Stimulated activated CD8-positive, alpha-beta memory T cell treated with anti-CD3 and anti-CD28 coated beads, Interleukin-4, amount 100 ng/mL, for 24 hours (primary cell): ENCODE measurements around the gene NKTR.

Experiments used
- DNase-seq: peaks from one replicate; pipeline ENCODE4 v3.0.0-alpha.2; 2020; ENCODE audit warnings: low read depth

The NKTR gene

DNA sequence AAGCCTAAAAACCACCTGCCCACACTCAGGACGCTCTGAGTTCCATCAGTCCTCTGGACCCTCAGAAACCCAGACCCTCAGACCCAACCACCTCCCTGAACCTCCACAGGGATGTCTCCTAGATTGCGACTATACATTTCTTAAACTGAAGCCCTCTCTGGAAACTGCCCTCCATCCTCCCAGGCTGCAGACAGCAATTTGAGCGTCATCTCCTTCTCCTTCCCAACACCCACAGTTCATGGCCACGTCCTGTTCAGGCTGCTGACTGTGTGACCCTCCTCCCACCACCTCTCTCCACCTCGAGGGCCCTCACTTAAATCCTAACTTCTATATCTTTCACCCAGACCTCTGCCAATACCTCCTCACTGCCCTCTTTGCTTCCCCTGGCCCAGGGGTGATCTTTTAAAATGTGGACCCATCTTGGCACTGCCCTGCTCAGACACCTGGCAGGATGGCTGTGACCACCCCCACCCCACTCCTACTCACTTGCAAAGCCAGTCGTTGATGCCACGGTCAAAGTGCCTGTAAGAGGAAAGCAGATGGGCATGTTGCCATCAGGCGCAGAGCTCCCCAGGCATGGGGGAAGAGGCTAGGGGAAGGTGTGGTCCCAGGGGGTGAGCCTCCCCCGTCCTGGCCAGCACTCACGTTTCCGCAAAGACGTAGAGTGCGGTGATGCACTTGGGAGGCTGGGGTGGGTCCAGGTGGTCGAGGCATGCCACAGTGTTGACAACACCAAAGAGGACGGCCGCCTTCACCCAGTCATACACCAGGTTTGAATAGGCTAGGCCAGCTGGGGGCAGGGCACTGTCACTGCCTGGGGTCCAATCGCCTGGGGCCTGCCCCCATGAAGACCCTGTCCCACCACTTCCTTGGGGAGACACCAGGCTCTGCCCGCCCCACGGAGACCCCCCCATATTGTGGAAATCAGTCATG lies 96.1 kb downstream of the NKTR start:
- no peak for DNase-seq

DNA sequence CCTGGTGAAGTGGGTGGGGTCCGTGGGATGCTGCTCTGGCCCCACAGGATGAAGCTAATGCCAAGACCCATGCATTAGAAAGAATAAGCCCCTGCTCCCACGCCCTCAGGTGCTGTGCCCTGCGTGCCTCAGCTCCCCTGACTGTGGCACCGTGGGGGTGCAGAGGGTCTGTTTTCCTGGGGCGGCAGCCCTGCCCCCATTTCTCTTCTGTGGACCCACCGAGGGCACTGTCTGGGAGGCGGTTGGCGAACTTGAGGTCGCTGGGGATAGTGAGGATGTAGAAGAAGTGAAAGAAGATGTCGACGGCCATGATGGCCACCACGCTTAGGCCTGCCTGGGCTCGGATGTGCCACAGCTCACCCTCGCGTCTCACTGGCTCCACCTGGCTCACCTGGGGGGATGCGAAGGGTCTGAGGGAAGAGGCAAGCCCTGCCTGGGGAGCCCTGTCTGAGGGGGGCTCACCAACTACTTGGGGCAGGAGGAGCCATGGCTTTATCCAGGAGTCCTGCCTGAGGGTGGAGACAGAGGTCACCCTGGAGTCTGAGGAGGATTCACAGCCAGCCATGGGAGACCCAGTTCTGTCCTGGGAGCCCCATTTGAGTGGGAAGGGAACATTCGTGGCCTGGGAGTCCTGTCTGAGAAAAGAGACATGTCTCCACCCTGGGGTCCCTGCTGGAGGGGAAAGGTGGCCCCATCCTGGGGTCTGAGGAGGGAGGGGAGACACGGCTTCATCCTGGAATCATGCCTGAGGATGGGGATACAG lies 97.0 kb downstream of the NKTR start:
- DNase-seq, result no peak
